K562 (cell line): ENCODE measurements around the gene REM2. TPM values are rescaled to one million over a fixed set of nuclear protein-coding genes. Genes with fewer than 3 reads are reported as not detected.
A peak's percentile ranks its signal among the peaks of the same experiment; 100 is the strongest.

ENCODE experiments used
- ATAC-seq: fragments of 200-7000 bp; cut with Tn5 transposase; 3 replicates; pipeline ENCODE4 v1.9.1; 2020; ENCODE audit warnings: moderate library complexity
- BruUV-seq: library from RNA; stranded (reverse); fragments of 400-500 nt; replicated peaks from 2 replicates; lab custom pipeline; 2021; lab: Mats Ljungman, UMichigan
- CTCF ChIA-PET: fragments of 300-600 bp; formaldehyde crosslinking; extraction: SDS; loops from one replicate; lab custom pipeline; 2021; ENCODE audit warnings: low intra/inter-chr PET ratio; lab: Yijun Ruan, JAX
- POLR2A ChIA-PET: fragments of 300-600, 350-650 bp; sonication (Branson Sonifier 250); formaldehyde crosslinking; extraction: SDS; loops from one replicate; lab custom pipeline; 2021; ENCODE audit warnings: antibody characterized with exemption, inconsistent platforms; lab: Yijun Ruan, JAX
- DNase-seq, 4 experiments: peaks; one replicate each; pipeline versions ENCODE4 v3.0.0 to v3.0.0-alpha.2; 2011 to 2018; ENCODE audit warnings: low spot score in 3 of 4, mixed read lengths in 3 of 4; ENCODE audit errors: extremely low read depth in 1 of 4
- FAIRE-seq: peaks from 2 replicates; lab custom pipeline; 2011; peaks lifted over from hg19 to GRCh38; lab: Jason Lieb, UNC
- H2AFZ ChIP-seq: 2 replicates; pipeline ENCODE4 v1.6.0; 2011; ENCODE audit warnings: low read depth, low read length, control low read depth, inconsistent platforms
- H3K27ac ChIP-seq: fragments of 200-600 bp; 3 replicates; pipeline ENCODE4 v1.8.0; 2011; ENCODE audit warnings: low read depth, mild to moderate bottlenecking, control low read depth, inconsistent platforms, low read length, moderate library complexity, mixed read lengths; ENCODE audit errors: extremely low read depth
- H3K27me3 ChIP-seq, 2 experiments: fragments of 300-600 bp in 1 of 2; 2 replicates in 1 of 2; 3 replicates in 1 of 2; pipeline versions ENCODE4 v1.6.0 to v1.8.0; 2011; ENCODE audit warnings: inconsistent platforms in 2 of 2, low read length in 2 of 2, mild to moderate bottlenecking in 1 of 2, mixed read lengths in 1 of 2, moderate library complexity in 1 of 2; ENCODE audit not compliant: control insufficient read depth in 2 of 2, insufficient read depth in 2 of 2
- H3K36me3 ChIP-seq: fragments of 300-600 bp; 3 replicates; pipeline ENCODE4 v1.8.0; 2011; ENCODE audit warnings: mild to moderate bottlenecking, low read length, inconsistent platforms; ENCODE audit not compliant: control insufficient read depth, insufficient read depth
- H3K4me1 ChIP-seq, 2 experiments: fragments of 200-600 bp in 1 of 2; replicated peaks in 1 of 2; 2 replicates in 1 of 2; 3 replicates in 1 of 2; pipeline versions ENCODE4 v1.5.1 to v1.8.0; 2011; ENCODE audit warnings: inconsistent platforms in 2 of 2, low read length in 2 of 2, mild to moderate bottlenecking in 1 of 2, mixed read lengths in 1 of 2, moderate library complexity in 1 of 2; ENCODE audit not compliant: control insufficient read depth in 2 of 2, insufficient read depth in 2 of 2
- H3K4me2 ChIP-seq: 2 replicates; pipeline ENCODE4 v1.6.1; 2011; ENCODE audit warnings: low read length, control low read depth, inconsistent platforms, mixed read lengths; ENCODE audit not compliant: insufficient read depth
- H3K4me3 ChIP-seq: fragments of 200-600 bp; sonication (generic), shearing (Covaris generic); 2 replicates; pipeline ENCODE4 v1.5.1; 2016; ENCODE audit warnings: control low read depth, inconsistent platforms
- H3K79me2 ChIP-seq: fragments of 200-600 bp; 3 replicates; pipeline ENCODE4 v1.8.0; 2011; ENCODE audit warnings: low read length, inconsistent platforms; ENCODE audit not compliant: control insufficient read depth, insufficient read depth
- H3K9ac ChIP-seq, 2 experiments: 2 replicates each; pipeline versions ENCODE4 v1.6.0 to v1.6.1; 2011; ENCODE audit warnings: low read depth in 2 of 2, low read length in 2 of 2, control low read depth in 1 of 2, inconsistent platforms in 1 of 2, mild to moderate bottlenecking in 1 of 2, mixed read lengths in 1 of 2; ENCODE audit not compliant: insufficient read depth in 1 of 2
- H3K9me1 ChIP-seq: one replicate; pipeline ENCODE4 v1.6.0; 2011; ENCODE audit warnings: inconsistent platforms, mild to moderate bottlenecking, low read length, moderate library complexity; ENCODE audit not compliant: control insufficient read depth, insufficient read depth
- H3K9me3 ChIP-seq: replicated peaks from 2 replicates; pipeline ENCODE4 v1.5.1; 2011; ENCODE audit warnings: low read depth, low read length, inconsistent platforms; ENCODE audit not compliant: control insufficient read depth, insufficient read depth
- H4K20me1 ChIP-seq: replicated peaks from 2 replicates; pipeline ENCODE4 v1.6.1; 2011; ENCODE audit warnings: low read length, inconsistent platforms, mixed read lengths; ENCODE audit not compliant: control insufficient read depth, insufficient read depth
- BRD4 ChIP-seq: fragments of 200-600 bp; sonication (generic); IDR thresholded peaks from 2 replicates; pipeline ENCODE4 v1.6.1; 2017; ENCODE audit warnings: inconsistent platforms
- CREB3 ChIP-seq: fragments of 450-650 bp; conservative IDR thresholded peaks from 2 replicates; pipeline ENCODE4 v1.6.1; 2016; ENCODE audit warnings: missing genetic modification characterization, low read depth, mild to moderate bottlenecking, missing compliant biosample characterization, moderate library complexity
- KDM5B ChIP-seq: fragments of 200-600 bp; sonication (generic); IDR thresholded peaks from 2 replicates; pipeline ENCODE4 v1.6.1; 2012; ENCODE audit warnings: low read depth, mild to moderate bottlenecking, moderate library complexity, low read length, control low read depth, inconsistent platforms; ENCODE audit not compliant: insufficient replicate concordance
- MAZ ChIP-seq, 2 experiments: fragments of 450-650 bp in 1 of 2; sonication (generic) in 1 of 2; formaldehyde crosslinking; IDR thresholded peaks in 1 of 2; conservative IDR thresholded peaks in 1 of 2; 2 replicates each; pipeline versions ENCODE4 v1.4.0 to v1.5.0; 2020; ENCODE audit warnings: mild to moderate bottlenecking in 1 of 2, missing genetic modification reagents in 1 of 2
- POLR2B ChIP-seq: fragments of 450-650 bp; IDR thresholded peaks from 2 replicates; pipeline ENCODE4 v1.6.1; 2018; ENCODE audit warnings: low read depth; ENCODE audit not compliant: partially characterized antibody
- POLR3A ChIP-seq: IDR thresholded peaks from 2 replicates; pipeline ENCODE4 v1.6.1; 2011; ENCODE audit warnings: borderline replicate concordance, mild to moderate bottlenecking, moderate library complexity; ENCODE audit not compliant: insufficient read length, insufficient read depth; ENCODE audit errors: extremely low read depth
- RAD51 ChIP-seq: fragments of 450-650 bp; IDR thresholded peaks from 2 replicates; pipeline ENCODE4 v1.7.1; 2016; ENCODE audit warnings: low read depth, mild to moderate bottlenecking, borderline replicate concordance
- RBM34 ChIP-seq: fragments of 200-400 bp; formaldehyde crosslinking; IDR thresholded peaks from 2 replicates; pipeline ENCODE4 v1.6.1; 2018; ENCODE audit warnings: low read length, borderline replicate concordance; ENCODE audit not compliant: insufficient read depth
- TCF7L2 ChIP-seq: fragments of 150-350 bp; IDR thresholded peaks from 2 replicates; pipeline ENCODE4 v1.6.1; 2016; ENCODE audit warnings: low read depth, mild to moderate bottlenecking, low read length, moderate library complexity
- whole genome bisulfite sequencing: fragments of 100-300 bp; shearing (Covaris generic); methylation state at CpG from one replicate; pipeline ENCODE4 v1.1.6; 2016; ENCODE audit warnings: low coverage, mixed read lengths; ENCODE audit not compliant: insufficient coverage; ENCODE audit errors: missing lambda C conversion rate; 5-methylcytosine and 5-hydroxymethylcytosine counted together
- in situ Hi-C: fragments of 300-500 bp; cut with MboI; formaldehyde crosslinking; loops from 4 replicates; pipeline ENCODE4 v1.15.0; 2018; ENCODE audit warnings: inconsistent platforms, mixed read lengths
- intact Hi-C: fragments of 100-400 bp; cut with micrococcal nuclease; formaldehyde crosslinking; loops from 2 replicates; pipeline ENCODE4 v1.14.2; 2022
- polyA plus RNA-seq, 8 experiments: library from polyadenylated mRNA; depleted of rRNA in 4 of 8; stranded (reverse) in 5 of 8; unstranded in 3 of 8; fragments of >200 nt; fragmentation: Nextera tagmentation in 2 of 8; fragmentation: Illumina TruSeq in 1 of 8; extraction: Ambion mirVana in 2 of 8; extraction: Trizol in 1 of 8; gene quantifications; 2 replicates each; pipeline versions ENCODE4 v1.2.1 to v1.2.3, GENCODE V29; 2011 to 2014; ENCODE audit warnings: inconsistent platforms in 1 of 8, missing spikeins in 1 of 8
- total RNA-seq, 7 experiments: library from RNA; depleted of rRNA in 6 of 7; stranded (reverse); fragments of >200 nt in 6 of 7; fragmentation: Illumina TruSeq in 2 of 7; extraction: Trizol in 2 of 7; gene quantifications; 2 replicates each; pipeline versions ENCODE4 v1.2.1 to v1.2.3, GENCODE V29; 2011 to 2021; ENCODE audit warnings: low replicate concordance in 1 of 7
- TF ChIP-seq, protein P1 (sequence below), 2 experiments: fragments of 450-650 bp in 1 of 2; sonication (generic) in 1 of 2; formaldehyde crosslinking in 1 of 2; IDR thresholded peaks in 1 of 2; conservative IDR thresholded peaks in 1 of 2; 2 replicates each; pipeline versions ENCODE4 v1.6.1 to v1.8.1; 2016 to 2023; ENCODE audit warnings: mild to moderate bottlenecking in 2 of 2, moderate library complexity in 2 of 2, inconsistent platforms in 1 of 2, missing genetic modification reagents in 1 of 2

Gene REM2
- total and polyA plus RNA-seq, 9 of the 15 experiments (the other 6 are each of a cell fraction or from before 2014, with no cell fraction given) = 0.18 to 1.0 (median 0.38) TPM

GRCh38 chr14:22882064-22882463 lies 958 bp upstream of the REM2 start:
- H3K4me1 ChIP-seq = peaks cover 20 to 33% of the 10 kb centered on the region in 2 experiments

GRCh38 chr14:22882529-22883172 lies 371 bp upstream of the REM2 start:
- WGBS = 37% methylated on average over 5 of the region's 6 CpGs
- Histone ChIP-seq H3K9me1 (no peaks in the 10 kb centered on the region), H3K79me2 (peaks cover 7% of the 10 kb centered on the region), H3K4me2 (peak overlapping the region; percentile 20; the same call in 1 of the 2 replicates), H2AFZ (0 out of 2 replicates have a peak overlapping the region, but pooled peaks have one; percentile 46), H3K9me3 (no peaks in the 10 kb centered on the region), H3K4me1 (peaks cover 20 to 31% of the 10 kb centered on the region in 2 experiments), H3K27ac (no peak overlapping the region), H3K9ac (peak overlapping the region in 1 of 2 experiments; percentile 76; a peak in 2 of 4 replicates), H4K20me1 (peaks cover 5% of the 10 kb centered on the region; the same call in 1 of the 2 replicates), H3K27me3 (no peaks in the 10 kb centered on the region), H3K4me3 (no peak overlapping the region), H3K36me3 (peaks cover 8% of the 10 kb centered on the region; the same call in 2 of the 3 replicates)
- peak; percentile 77 to 88 (median 82) for DNase-seq
- no TSS peak for BruUV-seq
- in situ Hi-C loops = no loop called here
- peak; percentile 64 for ATAC-seq
- peak; percentile 77 for FAIRE-seq
- ChIA-PET POLR2A (interaction anchor here (0.5 to 3.8 kb wide), 10 partner anchors 10 to 1610 kb away, joined by 3 to 60 read pairs (median 3); partner anchors contain the start of gene LRP10), CTCF (interaction anchor here (1.0 kb wide), 1 partner anchor 9 kb away, joined by 3 read pairs; no protein-coding TSS in a partner anchor)
- intact Hi-C loops = no loop called here
- no peak for TF ChIP-seq CREB3 (tag)
- no peak for TF ChIP-seq TCF7L2
- peak in 1 of 2 experiments; percentile 59; a peak in 2 of 4 replicates for TF ChIP-seq MAZ (CRISPR knock-in tag; conservative IDR thresholded peaks at IDR 0.05 in 1 of 2, IDR thresholded peaks at IDR 0.05 in 1 of 2)
- TF ChIP-seq, protein P1, sequence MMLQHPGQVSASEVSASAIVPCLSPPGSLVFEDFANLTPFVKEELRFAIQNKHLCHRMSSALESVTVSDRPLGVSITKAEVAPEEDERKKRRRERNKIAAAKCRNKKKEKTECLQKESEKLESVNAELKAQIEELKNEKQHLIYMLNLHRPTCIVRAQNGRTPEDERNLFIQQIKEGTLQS (IDR thresholded peaks at IDR 0.05) = peak; percentile 74
- TF ChIP-seq, protein P1 (CRISPR knock-in tag; conservative IDR thresholded peaks at IDR 0.05) = no peak
- TF ChIP-seq RAD51 = no peak
- no peak for TF ChIP-seq RBM34
- no peak for TF ChIP-seq BRD4

More at GRCh38 chr14:22882064-22882463, 958 bp upstream of the REM2 start:
- Histone ChIP-seq H3K9me3 (no peaks in the 10 kb centered on the region), H3K27ac (no peak overlapping the region), H2AFZ (no peak overlapping the region), H3K27me3 (no peaks in the 10 kb centered on the region), H3K36me3 (peaks cover 14% of the 10 kb centered on the region; the same call in 2 of the 3 replicates), H4K20me1 (peaks cover 5% of the 10 kb centered on the region; the same call in 1 of the 2 replicates), H3K79me2 (peaks cover under 1% of the 10 kb centered on the region; the same call in 1 of the 3 replicates), H3K4me3 (no peak overlapping the region), H3K9ac (peak overlapping the region in 1 of 2 experiments; percentile 76; a peak in 1 of 4 replicates), H3K4me2 (no peak overlapping the region), H3K9me1 (no peaks in the 10 kb centered on the region)
- intact Hi-C loops = no loop called here
- DNase-seq (no peak), ATAC-seq (no peak), FAIRE-seq (no peak)
- in situ Hi-C loops = no loop called here
- no TSS peak for BruUV-seq
- CTCF ChIA-PET = interaction anchor here (1.0 kb wide), 1 partner anchor 9 kb away, joined by 3 read pairs; no protein-coding TSS in a partner anchor
- POLR2A ChIA-PET = interaction anchor here (0.5 to 3.8 kb wide), 9 partner anchors 10 to 1610 kb away, joined by 3 to 60 read pairs (median 3); partner anchors contain the start of gene LRP10
- 37% methylated on average over 7 of the region's 7 CpGs for WGBS
- peak; percentile 34 for TF ChIP-seq KDM5B
- TF ChIP-seq POLR2B = peak; percentile 29
- TF ChIP-seq POLR3A = no peak
